HEK293 (cell line): Measurements from ENCODE around the gene MAP1LC3B2.

ENCODE experiments used
- CTCF ChIA-PET: fragments of 350-600 bp; formaldehyde crosslinking; extraction: SDS; loops from one replicate; lab custom pipeline; 2021; ENCODE audit warnings: antibody characterized with exemption; lab: Yijun Ruan, JAX
- POLR2A ChIA-PET: fragments of 300-600 bp; formaldehyde crosslinking; extraction: SDS; loops from one replicate; lab custom pipeline; 2020; ENCODE audit warnings: antibody characterized with exemption, inconsistent platforms; lab: Yijun Ruan, JAX
- H3K27ac ChIP-seq: fragments of 200-500 bp; sonication (Bioruptor generic); 2 replicates; pipeline ENCODE4 v1.5.1; 2014; ENCODE audit warnings: low read depth, low read length, control low read depth, inconsistent platforms; ENCODE audit errors: extremely low read depth
- H3K36me3 ChIP-seq, 2 experiments: fragments of 200-500 bp in 1 of 2; sonication (Bioruptor generic) in 1 of 2; 1 replicate in 1 of 2; 2 replicates in 1 of 2; pipeline ENCODE4 v1.5.1; 2014 to 2017; ENCODE audit warnings: inconsistent platforms in 2 of 2, low read length in 2 of 2; ENCODE audit not compliant: control insufficient read depth in 2 of 2, insufficient read depth in 1 of 2
- H3K4me1 ChIP-seq: fragments of 200-500 bp; sonication (Bioruptor generic); 2 replicates; pipeline ENCODE4 v1.5.1; 2014; ENCODE audit warnings: mild to moderate bottlenecking, low read length, inconsistent platforms; ENCODE audit not compliant: control insufficient read depth, insufficient read depth
- H3K4me3 ChIP-seq: 2 replicates; pipeline ENCODE4 v1.5.1; 2011; ENCODE audit warnings: low read depth, mild to moderate bottlenecking, control low read depth, low read length, moderate library complexity
- H3K9me3 ChIP-seq: fragments of 200-500 bp; sonication (Bioruptor generic); 2 replicates; pipeline ENCODE4 v1.5.1; 2014; ENCODE audit warnings: low read depth, low read length, inconsistent platforms; ENCODE audit not compliant: control insufficient read depth, insufficient read depth
- EGR2 ChIP-seq: fragments of 450-650 bp; formaldehyde crosslinking; IDR thresholded peaks from 2 replicates; pipeline ENCODE4 v1.5.1; 2016; ENCODE audit warnings: low read depth, missing biosample characterization, missing genetic modification characterization
- FEZF1 ChIP-seq: fragments of 450-650 bp; formaldehyde crosslinking; IDR thresholded peaks from 2 replicates; pipeline ENCODE4 v1.5.1; 2016; ENCODE audit warnings: missing biosample characterization, missing genetic modification characterization
- HOXA7 ChIP-seq: sonication (generic); formaldehyde crosslinking; IDR thresholded peaks from 2 replicates; pipeline ENCODE4 v1.8.1; 2022; ENCODE audit warnings: missing genetic modification reagents, borderline replicate concordance
- MZF1 ChIP-seq: fragments of 450-650 bp; formaldehyde crosslinking; IDR thresholded peaks from 2 replicates; pipeline ENCODE4 v1.5.1; 2017; ENCODE audit warnings: missing biosample characterization, missing genetic modification characterization, borderline replicate concordance
- SETDB1 ChIP-seq: IDR thresholded peaks from one replicate; pipeline ENCODE4 v1.6.1; 2017; ENCODE audit warnings: mild to moderate bottlenecking, low read length, moderate library complexity, mixed read lengths; ENCODE audit not compliant: insufficient read length
- WT1 ChIP-seq: fragments of 450-650 bp; formaldehyde crosslinking; IDR thresholded peaks from 2 replicates; pipeline ENCODE4 v1.5.1; 2016; ENCODE audit warnings: missing biosample characterization, missing genetic modification characterization
- ZBTB17 ChIP-seq: fragments of 450-650 bp; formaldehyde crosslinking; IDR thresholded peaks from 2 replicates; pipeline ENCODE4 v1.5.1; 2016; ENCODE audit warnings: missing biosample characterization, missing genetic modification characterization
- ZBTB7A ChIP-seq: fragments of 450-650 bp; formaldehyde crosslinking; IDR thresholded peaks from 2 replicates; pipeline ENCODE4 v1.5.1; 2016; ENCODE audit warnings: low read depth, missing biosample characterization, missing genetic modification characterization
- ZFHX2 ChIP-seq: fragments of 450-650 bp; formaldehyde crosslinking; conservative IDR thresholded peaks from 2 replicates; pipeline ENCODE4 v1.5.1; 2016; ENCODE audit warnings: missing biosample characterization, missing genetic modification characterization
- ZIC2 ChIP-seq: fragments of 450-650 bp; formaldehyde crosslinking; IDR thresholded peaks from 2 replicates; pipeline ENCODE4 v1.5.1; 2016; ENCODE audit warnings: missing biosample characterization, missing genetic modification characterization
- ZNF24 ChIP-seq: fragments of 450-650 bp; formaldehyde crosslinking; IDR thresholded peaks from 2 replicates; pipeline ENCODE4 v1.5.1; 2016; ENCODE audit warnings: missing biosample characterization, missing genetic modification characterization
- ZNF366 ChIP-seq: fragments of 450-650 bp; formaldehyde crosslinking; conservative IDR thresholded peaks from 2 replicates; pipeline ENCODE4 v1.5.1; 2016; ENCODE audit warnings: missing biosample characterization, missing genetic modification characterization
- ZNF37A ChIP-seq: fragments of 450-650 bp; IDR thresholded peaks from 2 replicates; pipeline ENCODE4 v1.5.1; 2018; ENCODE audit warnings: missing biosample characterization, missing genetic modification characterization
- ZNF514 ChIP-seq: fragments of 450-650 bp; formaldehyde crosslinking; IDR thresholded peaks from 2 replicates; pipeline ENCODE4 v1.5.1; 2016; ENCODE audit warnings: missing biosample characterization, missing genetic modification characterization
- ZNF560 ChIP-seq: fragments of 450-650 bp; formaldehyde crosslinking; IDR thresholded peaks from 2 replicates; pipeline ENCODE4 v1.5.1; 2017; ENCODE audit warnings: missing biosample characterization, missing genetic modification characterization, borderline replicate concordance
- ZNF561 ChIP-seq: fragments of 450-650 bp; IDR thresholded peaks from 2 replicates; pipeline ENCODE4 v1.5.1; 2018; ENCODE audit warnings: missing biosample characterization, missing genetic modification characterization, borderline replicate concordance
- ZNF571 ChIP-seq: fragments of 450-650 bp; formaldehyde crosslinking; IDR thresholded peaks from 2 replicates; pipeline ENCODE4 v1.5.0; 2017; ENCODE audit warnings: missing biosample characterization, missing genetic modification characterization
- ZNF658 ChIP-seq: fragments of 450-650 bp; formaldehyde crosslinking; IDR thresholded peaks from 2 replicates; pipeline ENCODE4; 2016; ENCODE audit warnings: missing biosample characterization, missing genetic modification characterization
- ZNF76 ChIP-seq: fragments of 450-650 bp; formaldehyde crosslinking; IDR thresholded peaks from 2 replicates; pipeline ENCODE4; 2016; ENCODE audit warnings: low read depth, missing biosample characterization, missing genetic modification characterization, borderline replicate concordance
- TF ChIP-seq, protein P1 (sequence below): fragments of 450-650 bp; formaldehyde crosslinking; conservative IDR thresholded peaks from 2 replicates; pipeline ENCODE4 v1.5.1; 2016; ENCODE audit warnings: low read depth, missing biosample characterization, missing genetic modification characterization
- TF ChIP-seq, protein P2 (sequence below): fragments of 450-650 bp; formaldehyde crosslinking; IDR thresholded peaks from 2 replicates; pipeline ENCODE4 v1.5.1; 2016; ENCODE audit warnings: missing biosample characterization, missing genetic modification characterization
- TF ChIP-seq, protein P3 (sequence below): fragments of 450-650 bp; formaldehyde crosslinking; IDR thresholded peaks from 2 replicates; pipeline ENCODE4 v1.5.1; 2016; ENCODE audit warnings: missing biosample characterization, missing genetic modification characterization
- TF ChIP-seq, protein P4 (sequence below): fragments of 450-650 bp; formaldehyde crosslinking; IDR thresholded peaks from 2 replicates; pipeline ENCODE4 v1.5.1; 2017; ENCODE audit warnings: missing biosample characterization, missing genetic modification characterization

The MAP1LC3B2 gene

DNA sequence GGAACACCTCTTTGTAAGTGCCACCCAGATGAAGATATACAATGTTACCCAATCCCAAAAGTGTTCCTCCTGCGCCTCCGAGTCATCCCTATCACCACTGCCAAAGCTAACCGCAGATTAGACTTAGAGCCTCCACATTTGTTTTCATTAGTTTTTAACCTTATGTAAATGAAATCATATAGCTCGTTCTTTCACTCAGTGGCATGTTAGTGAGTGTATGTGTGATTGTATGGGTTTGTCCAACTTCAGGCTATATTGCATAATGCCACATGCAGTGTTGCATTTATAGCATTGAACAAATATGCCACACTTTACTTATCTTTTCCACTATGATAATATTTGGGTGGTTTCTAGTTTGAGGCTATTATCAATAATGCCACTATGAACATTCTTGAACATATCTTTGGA is 18.0 kb downstream of the MAP1LC3B2 start:
- ChIA-PET CTCF (interaction anchor here (0.7 kb wide), 1 partner anchor 23 kb away, joined by 3 read pairs; no protein-coding TSS in a partner anchor), POLR2A (no interaction called here)
- Histone ChIP-seq H3K36me3 (no peaks in the 10 kb centered on the region), H3K27ac (no peak overlapping the region)
- TF ChIP-seq, protein P1, sequence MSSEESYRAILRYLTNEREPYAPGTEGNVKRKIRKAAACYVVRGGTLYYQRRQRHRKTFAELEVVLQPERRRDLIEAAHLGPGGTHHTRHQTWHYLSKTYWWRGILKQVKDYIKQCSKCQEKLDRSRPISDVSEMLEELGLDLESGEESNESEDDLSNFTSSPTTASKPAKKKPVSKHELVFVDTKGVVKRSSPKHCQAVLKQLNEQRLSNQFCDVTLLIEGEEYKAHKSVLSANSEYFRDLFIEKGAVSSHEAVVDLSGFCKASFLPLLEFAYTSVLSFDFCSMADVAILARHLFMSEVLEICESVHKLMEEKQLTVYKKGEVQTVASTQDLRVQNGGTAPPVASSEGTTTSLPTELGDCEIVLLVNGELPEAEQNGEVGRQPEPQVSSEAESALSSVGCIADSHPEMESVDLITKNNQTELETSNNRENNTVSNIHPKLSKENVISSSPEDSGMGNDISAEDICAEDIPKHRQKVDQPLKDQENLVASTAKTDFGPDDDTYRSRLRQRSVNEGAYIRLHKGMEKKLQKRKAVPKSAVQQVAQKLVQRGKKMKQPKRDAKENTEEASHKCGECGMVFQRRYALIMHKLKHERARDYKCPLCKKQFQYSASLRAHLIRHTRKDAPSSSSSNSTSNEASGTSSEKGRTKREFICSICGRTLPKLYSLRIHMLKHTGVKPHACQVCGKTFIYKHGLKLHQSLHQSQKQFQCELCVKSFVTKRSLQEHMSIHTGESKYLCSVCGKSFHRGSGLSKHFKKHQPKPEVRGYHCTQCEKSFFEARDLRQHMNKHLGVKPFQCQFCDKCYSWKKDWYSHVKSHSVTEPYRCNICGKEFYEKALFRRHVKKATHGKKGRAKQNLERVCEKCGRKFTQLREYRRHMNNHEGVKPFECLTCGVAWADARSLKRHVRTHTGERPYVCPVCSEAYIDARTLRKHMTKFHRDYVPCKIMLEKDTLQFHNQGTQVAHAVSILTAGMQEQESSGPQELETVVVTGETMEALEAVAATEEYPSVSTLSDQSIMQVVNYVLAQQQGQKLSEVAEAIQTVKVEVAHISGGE (tag by site-specific recombination), result no peak
- TF ChIP-seq ZNF514 (tag by site-specific recombination) (no peak), WT1 (tag by site-specific recombination) (no peak), MZF1 (tag by site-specific recombination) (no peak), ZBTB7A (tag by site-specific recombination) (no peak), ZNF658 (tag by site-specific recombination) (no peak), ZBTB17 (tag by site-specific recombination) (no peak), FEZF1 (tag by site-specific recombination) (no peak), ZNF76 (tag by site-specific recombination) (no peak), HOXA7 (CRISPR knock-in tag) (no peak)
- TF ChIP-seq, protein P2, sequence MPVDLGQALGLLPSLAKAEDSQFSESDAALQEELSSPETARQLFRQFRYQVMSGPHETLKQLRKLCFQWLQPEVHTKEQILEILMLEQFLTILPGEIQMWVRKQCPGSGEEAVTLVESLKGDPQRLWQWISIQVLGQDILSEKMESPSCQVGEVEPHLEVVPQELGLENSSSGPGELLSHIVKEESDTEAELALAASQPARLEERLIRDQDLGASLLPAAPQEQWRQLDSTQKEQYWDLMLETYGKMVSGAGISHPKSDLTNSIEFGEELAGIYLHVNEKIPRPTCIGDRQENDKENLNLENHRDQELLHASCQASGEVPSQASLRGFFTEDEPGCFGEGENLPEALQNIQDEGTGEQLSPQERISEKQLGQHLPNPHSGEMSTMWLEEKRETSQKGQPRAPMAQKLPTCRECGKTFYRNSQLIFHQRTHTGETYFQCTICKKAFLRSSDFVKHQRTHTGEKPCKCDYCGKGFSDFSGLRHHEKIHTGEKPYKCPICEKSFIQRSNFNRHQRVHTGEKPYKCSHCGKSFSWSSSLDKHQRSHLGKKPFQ (tag by site-specific recombination), result no peak
- TF ChIP-seq, all 188 proteins: peak for 0
- Histone ChIP-seq H3K4me1 (no peaks in the 10 kb centered on the region), H3K4me3 (no peak overlapping the region), H3K9me3 (no peaks in the 10 kb centered on the region)

DNA sequence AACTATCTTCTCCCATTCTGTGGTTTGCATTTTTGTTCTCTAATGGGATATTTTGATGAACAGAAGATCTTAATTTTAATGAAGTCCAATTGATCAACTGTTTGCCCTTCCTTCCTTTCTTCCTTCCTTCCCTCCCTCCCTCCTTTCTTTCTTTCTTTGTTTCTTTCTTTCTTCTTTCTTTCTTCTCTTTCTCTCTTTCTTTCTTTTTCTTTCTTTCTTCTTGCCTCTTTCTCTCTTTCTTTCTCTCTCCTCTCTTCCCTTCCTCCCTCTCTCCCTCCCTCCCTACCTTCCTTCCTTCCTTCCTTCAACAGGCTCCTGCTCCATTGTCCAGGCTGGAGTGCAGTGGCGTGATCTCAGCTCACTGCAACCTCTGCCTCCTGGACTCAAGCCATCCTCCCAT is 18.9 kb downstream of the MAP1LC3B2 start:
- ChIA-PET CTCF (interaction anchor here (0.7 kb wide), 3 partner anchors 8 to 94 kb away, joined by 3 to 4 read pairs (median 3); no protein-coding TSS in a partner anchor), POLR2A (no interaction called here)
- Histone ChIP-seq H3K4me1 (no peaks in the 10 kb centered on the region), H3K9me3 (no peaks in the 10 kb centered on the region), H3K4me3 (no peak overlapping the region), H3K36me3 (no peaks in the 10 kb centered on the region), H3K27ac (no peak overlapping the region)
- TF ChIP-seq ZNF560 (tag by site-specific recombination) (no peak), ZNF561 (no peak), ZNF366 (peak; percentile 88)

DNA sequence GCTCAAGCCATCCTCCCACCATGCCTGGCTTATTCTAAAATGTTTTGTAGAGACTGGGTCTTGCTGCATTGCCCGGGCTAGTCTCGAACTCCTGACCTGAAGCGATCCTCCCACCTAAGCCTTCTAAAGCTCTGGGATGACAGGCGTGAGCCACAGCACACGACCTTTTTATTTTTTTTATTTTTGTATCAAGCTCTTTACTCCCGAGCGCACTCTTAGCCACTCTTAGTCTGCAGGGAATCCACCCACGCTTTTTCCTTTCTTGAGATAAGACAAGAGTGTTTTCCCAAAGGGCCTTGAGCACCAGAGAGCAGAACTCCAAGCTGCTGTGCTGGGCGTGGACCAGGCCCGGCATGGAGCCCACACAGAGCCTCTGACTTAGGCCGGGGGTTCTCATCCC is 23.4 kb downstream of the MAP1LC3B2 start:
- ChIA-PET CTCF (interaction anchor here (0.6 to 0.7 kb wide), 2 partner anchors 8 to 158 kb away, joined by 3 to 6 read pairs; no protein-coding TSS in a partner anchor), POLR2A (no interaction called here)
- Histone ChIP-seq H3K9me3 (no peaks in the 10 kb centered on the region), H3K27ac (no peak overlapping the region), H3K36me3 (no peaks in the 10 kb centered on the region), H3K4me1 (no peaks in the 10 kb centered on the region), H3K4me3 (no peak overlapping the region)
- TF ChIP-seq ZNF37A (tag by site-specific recombination) (no peak), SETDB1 (no peak), ZNF24 (no peak), ZNF571 (tag by site-specific recombination) (no peak), EGR2 (tag by site-specific recombination) (peak; percentile 91), ZIC2 (tag by site-specific recombination) (peak; percentile 24; the same call in 1 of the 2 replicates), ZFHX2 (tag by site-specific recombination) (peak; percentile 95)
- TF ChIP-seq, protein P3, sequence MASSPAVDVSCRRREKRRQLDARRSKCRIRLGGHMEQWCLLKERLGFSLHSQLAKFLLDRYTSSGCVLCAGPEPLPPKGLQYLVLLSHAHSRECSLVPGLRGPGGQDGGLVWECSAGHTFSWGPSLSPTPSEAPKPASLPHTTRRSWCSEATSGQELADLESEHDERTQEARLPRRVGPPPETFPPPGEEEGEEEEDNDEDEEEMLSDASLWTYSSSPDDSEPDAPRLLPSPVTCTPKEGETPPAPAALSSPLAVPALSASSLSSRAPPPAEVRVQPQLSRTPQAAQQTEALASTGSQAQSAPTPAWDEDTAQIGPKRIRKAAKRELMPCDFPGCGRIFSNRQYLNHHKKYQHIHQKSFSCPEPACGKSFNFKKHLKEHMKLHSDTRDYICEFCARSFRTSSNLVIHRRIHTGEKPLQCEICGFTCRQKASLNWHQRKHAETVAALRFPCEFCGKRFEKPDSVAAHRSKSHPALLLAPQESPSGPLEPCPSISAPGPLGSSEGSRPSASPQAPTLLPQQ, result no peak
- TF ChIP-seq, protein P4, sequence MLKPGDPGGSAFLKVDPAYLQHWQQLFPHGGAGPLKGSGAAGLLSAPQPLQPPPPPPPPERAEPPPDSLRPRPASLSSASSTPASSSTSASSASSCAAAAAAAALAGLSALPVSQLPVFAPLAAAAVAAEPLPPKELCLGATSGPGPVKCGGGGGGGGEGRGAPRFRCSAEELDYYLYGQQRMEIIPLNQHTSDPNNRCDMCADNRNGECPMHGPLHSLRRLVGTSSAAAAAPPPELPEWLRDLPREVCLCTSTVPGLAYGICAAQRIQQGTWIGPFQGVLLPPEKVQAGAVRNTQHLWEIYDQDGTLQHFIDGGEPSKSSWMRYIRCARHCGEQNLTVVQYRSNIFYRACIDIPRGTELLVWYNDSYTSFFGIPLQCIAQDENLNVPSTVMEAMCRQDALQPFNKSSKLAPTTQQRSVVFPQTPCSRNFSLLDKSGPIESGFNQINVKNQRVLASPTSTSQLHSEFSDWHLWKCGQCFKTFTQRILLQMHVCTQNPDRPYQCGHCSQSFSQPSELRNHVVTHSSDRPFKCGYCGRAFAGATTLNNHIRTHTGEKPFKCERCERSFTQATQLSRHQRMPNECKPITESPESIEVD (tag by site-specific recombination), result 0 out of 2 replicates have a peak, but pooled peaks have one; percentile 12
